CD1c-positive myeloid dendritic cell (primary cell): Measurements from ENCODE around the gene NECAB2.
A peak's percentile ranks its signal among the peaks of the same experiment; 100 is the strongest.

Source experiments
- DNase-seq: peaks from one replicate; pipeline ENCODE4 v3.0.0-alpha.2; 2016; ENCODE audit errors: extremely low spot score

Gene NECAB2

DNA sequence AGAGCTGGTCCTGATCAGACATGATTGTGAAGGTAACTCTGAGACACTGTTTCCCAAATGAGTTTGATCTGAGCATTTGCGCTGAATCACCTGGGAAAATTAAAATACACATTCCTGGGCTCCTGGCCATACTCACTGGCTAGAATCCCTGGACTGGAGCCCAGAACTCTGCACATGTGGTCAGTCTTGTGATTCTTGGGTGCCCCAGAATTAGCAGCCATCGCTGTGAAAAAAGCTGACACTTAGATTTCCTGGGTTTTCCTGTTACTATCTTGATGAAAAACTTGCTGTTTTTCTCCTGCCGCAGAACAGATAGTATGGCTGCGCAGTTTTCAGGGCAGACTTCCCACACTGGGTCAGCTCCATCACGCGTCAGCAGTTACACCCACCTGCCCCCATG is 24.6 kb downstream of the NECAB2 start:
- DNase-seq: no peak

DNA sequence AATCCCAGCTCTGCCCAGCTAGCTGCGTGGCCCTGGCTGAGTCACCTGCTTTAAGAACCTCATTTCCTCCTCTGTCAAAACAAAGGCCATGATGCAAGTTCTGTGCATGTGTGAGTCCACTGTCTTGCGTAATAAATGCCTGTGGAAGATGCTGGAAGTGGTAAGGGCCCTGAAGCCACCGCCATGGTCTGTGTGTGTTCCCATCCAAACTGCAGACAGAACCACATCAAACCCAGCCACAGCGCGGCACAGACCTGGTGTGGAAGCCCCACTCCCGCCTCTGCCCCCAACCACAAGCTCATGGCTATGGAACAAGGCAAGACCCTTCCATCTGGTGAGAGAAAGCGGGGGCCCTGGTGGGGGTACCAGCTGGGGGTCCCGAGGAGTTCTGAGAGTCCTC is 26.0 kb downstream of the NECAB2 start:
- peak; percentile 81 for DNase-seq

- no peak for DNase-seq
Measured at GRCh38 chr16:83994703-83995102, 26.7 kb downstream of the NECAB2 start.

- peak; percentile 3 for DNase-seq
Measured at GRCh38 chr16:83995754-83996153, 27.7 kb downstream of the NECAB2 start.

DNA sequence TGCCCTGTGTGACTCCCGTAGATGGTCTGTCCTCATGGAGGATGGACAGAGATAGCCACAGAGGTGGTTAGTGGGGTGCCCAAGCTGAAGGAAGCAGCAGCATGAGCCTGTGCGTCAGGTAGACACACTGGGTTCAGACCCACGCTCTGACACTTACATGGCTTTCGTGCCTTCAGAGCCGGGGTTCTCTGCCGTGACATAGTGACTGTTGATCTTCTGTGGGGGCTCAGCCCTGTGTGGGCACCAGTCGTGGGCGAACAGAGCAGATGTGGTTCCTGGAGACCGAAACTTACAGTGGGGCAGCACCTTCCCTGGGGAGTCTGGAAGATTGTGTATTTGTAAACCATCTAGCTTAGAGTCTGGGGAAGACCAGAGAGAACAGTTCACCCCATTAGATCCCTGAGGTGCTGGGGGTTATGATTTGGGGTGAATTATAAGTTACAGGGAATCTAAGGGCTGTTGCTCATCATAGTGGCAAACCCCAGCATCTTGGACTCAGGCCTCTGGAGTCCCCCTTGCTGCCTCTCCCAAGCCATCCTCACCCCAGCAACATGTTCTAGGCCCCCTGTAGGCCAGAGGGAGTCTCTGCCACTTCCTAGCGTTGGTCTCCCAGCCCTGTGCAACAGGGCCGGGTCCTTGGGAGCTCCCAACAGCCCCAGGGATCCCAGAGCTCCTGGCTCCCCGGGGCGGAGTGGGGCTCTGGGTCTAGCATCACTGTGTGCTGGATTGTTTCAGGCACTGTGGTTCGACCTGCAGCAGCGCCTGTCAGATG is 28.6 kb downstream of the NECAB2 start:
- no peak for DNase-seq

GRCh38 chr16:83998091-83998490 is 30.0 kb downstream of the NECAB2 start:
- no peak for DNase-seq

DNA sequence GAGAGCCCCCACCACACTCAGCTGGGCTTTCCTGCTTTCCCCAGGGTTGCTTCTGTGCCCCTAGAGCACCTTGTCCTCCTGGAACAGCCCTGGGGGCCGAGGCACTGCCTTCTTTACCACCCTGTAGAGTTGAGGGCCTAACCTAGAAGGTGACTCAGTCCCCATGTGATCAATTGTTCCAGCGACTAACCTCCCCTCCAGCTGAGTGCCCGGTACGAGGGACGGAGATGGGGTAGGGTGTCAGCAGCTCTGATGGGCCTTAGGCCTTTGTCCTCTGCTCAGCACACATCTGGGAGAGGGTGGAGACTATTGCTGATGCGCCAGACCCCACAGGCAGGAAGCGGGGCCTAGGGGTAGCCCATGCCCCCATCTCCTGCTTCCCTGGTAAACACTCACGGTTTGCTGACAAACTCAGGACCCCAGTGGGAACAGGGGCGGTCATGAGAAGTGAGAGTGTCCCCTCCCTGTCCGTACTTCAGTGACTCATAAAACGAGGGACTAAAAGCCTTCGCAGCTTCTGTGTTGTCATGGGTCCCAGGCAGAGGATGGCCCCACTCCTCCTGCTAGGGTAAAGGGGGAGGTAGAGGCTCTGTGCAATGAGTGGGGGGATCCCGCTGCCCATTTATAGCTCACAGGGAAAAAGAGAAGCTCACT is 33.1 kb downstream of the NECAB2 start:
- DNase-seq: no peak

DNA sequence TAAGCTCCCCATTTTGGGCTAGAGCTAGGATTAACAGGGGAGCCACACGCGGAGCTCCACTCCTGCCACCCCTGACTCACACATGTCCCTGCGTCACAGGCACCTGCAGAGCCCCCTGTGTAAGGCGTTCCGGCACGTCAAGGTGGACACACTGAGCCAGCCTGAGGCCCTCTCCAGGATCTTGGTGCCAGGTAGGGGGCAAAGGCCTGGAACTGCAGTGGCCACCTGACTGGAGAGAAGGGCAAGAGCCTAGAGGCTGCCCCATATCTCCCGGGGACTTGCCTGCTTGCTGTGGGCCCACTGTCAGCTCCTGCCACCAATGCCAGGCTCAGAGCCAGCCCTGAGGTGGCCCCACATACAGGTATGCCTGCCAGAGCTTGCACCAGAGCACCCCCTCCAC is 33.7 kb downstream of the NECAB2 start:
- DNase-seq: no peak

- no peak for DNase-seq
Measured at GRCh38 chr16:84003038-84003437, 35.0 kb downstream of the NECAB2 start.

DNA sequence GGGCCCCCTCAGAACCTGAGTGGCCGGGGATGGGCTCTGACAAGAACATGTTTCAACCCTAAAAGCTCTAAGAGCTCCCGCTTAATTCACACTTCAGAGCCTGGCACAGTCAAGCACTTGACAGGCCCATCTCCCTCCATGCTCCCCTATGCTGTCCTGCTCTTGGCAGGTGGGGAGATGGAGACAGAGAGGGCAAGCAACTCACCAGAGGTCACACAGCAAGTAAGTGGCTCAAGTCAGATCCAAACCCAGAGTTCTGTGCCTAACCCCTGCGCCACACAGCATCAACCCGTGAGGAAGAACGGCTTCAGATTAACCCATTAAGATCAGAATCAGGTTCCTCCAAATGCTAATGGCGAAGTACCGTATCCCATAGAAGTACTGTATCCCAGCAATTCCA is 36.4 kb downstream of the NECAB2 start:
- no peak for DNase-seq

DNA sequence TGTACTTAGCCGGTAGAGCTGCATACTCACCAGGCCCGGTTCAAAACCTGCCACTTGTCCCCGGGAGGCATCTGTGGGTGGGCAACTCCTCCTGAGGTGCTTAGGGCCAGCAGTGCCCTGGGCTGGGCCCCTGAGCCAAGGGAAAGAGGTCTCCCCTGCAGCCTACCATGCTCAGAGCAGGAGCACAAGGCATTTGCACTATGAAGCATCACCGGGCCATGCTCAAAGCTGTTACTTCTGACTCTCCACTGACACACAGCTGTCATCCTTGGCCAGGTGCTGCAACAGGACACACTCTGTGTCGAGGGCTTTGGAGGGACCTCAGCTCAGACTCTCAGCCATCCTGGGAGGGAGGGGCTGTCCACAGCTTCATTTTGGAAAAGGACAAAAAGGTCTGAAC is 37.3 kb downstream of the NECAB2 start:
- no peak for DNase-seq

DNA sequence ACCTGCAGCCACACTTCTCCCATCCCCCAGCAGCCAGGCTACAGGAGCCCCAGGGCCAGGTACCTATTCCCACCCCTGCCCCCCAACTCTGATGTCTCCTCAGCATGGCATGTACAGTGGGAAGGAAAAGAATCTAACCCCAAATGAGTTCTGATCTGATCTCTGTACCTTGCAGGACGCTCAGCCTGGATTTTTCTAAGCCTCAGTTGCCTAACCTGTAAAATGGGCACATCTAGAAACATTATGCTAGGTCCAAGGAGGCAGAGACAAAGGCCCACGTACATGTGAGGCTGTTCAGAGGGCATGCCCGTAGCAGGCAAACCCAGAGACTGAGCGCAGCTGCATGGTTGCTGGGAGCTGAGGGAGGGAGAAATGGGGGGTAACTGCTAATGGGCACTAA is 39.5 kb downstream of the NECAB2 start:
- no peak for DNase-seq

GRCh38 chr16:84007965-84008364 is 39.9 kb downstream of the NECAB2 start:
- DNase-seq: no peak

DNA sequence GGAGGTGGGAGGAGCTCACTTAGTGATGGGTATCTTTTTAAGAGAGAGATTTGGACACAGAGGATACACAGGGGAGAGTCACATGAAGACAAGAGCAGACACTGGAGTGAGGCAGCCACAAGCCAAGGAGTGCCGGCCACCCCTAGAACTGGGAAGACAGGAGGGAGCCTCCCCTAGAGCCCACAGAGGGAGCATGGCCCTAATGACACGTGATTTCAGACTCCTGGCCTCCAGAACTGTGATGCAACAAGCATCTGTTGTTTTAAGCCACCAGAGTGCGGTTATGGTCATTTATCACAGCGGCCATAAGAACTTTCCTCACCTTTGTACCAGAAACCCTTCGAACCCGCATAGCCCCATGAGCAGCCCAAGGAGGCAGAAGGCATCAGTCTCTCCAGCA is 41.2 kb downstream of the NECAB2 start:
- DNase-seq: no peak

DNA sequence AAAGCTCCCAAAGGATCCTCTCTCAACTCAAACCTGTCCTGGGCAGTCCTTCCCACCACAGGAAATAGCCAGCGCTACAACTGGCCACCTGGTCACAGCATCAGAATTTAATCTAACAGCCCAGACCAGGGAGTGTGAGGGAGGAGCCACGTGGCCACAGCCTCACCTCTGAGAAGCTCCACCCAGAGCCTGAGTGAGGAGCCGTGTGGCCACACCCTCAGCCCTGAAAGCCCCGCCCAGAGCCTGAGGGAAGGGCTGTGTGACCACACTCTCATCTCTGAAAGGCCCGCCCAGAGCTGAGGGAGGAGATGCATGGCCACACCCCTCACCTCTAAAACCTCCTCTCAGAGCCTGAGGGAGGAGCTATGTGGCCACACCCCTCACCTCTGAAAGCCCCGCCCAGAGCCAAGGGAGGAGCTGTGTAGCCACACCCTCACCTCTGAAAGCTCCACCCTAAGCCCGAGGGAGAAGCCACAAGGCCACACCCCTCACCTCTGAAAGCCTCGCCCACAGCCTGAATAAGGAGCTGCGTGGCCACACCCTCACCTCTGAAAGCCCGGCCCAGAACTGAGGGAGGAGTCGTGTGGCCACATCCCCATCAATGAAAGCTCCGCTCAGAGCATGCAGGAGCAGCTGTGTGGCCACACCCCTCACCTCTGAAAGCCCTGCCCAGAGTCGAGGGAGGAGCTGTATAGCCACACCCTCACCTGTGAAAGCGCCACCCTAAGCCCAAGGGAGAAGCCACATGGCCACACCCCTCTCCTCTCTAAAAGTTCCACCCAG is 45.9 kb downstream of the NECAB2 start:
- peak; percentile 75 for DNase-seq

DNA sequence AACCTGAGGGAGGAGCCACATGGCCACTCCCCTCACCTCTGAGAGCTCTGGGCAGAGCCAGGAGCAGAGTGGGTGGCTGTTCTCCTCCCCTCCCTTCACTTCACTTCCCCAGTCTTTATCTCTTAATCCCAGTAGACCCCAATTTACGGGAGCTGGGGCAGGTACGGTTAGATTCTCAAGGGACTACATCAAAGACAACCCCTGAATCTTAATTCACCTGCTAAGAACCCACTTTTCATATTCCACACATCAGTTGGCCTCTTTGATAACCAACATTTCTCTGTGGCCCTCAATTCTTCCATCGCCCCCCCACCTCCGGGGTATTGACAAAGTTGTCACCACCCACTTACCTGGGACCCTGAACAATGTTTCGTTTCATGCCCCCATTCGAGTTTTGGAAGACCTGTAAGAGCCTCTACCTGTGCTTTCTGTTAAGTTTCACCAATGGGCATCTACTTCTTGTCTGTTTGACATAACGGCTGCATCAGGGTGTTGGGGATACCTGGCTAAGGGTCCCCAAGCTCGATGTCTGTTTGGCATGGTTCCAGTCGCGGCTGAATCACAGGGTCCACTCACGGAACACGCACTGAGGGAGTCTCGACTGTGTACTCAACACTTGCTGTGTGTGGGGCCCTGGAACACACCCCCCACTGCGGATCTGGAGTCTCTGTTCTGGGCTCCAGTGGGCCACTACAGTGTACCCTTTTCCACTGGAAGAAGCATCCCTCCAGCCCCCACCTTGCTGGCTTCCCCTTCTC is 46.7 kb downstream of the NECAB2 start:
- no peak for DNase-seq

- DNase-seq: no peak
Measured at GRCh38 chr16:84015399-84015798, 47.4 kb downstream of the NECAB2 start.

DNA sequence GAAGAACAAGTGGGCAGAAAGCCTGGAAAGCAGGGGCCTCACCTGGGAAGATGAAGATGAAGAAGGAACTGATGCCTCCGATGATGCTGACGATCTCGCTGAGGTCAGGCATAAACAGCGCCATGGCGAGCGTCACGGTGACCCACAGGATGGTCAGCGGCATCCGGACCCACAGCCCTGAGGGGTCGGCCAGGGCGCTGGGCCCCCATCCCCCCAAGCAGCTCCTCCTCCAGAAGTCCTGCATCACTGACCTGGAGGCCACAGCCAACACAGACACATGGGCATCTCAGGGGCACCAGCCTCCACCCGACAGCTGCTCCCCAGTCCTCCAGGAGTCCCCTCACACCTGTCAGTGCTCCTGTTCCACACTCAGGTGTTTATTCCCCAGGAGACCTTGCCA is 48.4 kb downstream of the NECAB2 start:
- no peak for DNase-seq

DNA sequence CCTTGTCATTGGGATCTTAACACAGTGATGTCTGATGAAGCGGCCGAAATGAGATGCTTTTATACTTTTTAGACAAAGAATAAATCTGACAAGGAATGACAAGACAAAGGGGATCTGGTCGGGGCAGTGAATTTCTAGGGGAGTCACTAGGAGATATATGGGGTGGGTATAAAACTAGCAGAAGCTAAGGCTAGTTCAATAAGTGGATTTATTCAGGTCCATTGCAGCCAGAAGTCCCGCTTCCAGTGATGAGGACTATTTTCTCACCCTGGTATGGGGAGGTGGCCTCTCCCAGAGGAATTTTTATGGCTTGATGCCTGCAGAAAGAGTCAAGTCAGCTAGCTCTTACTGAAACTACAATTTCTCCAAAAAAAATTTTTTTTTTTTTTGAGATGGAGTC is 50.7 kb downstream of the NECAB2 start:
- DNase-seq: no peak

- no peak for DNase-seq
Measured at GRCh38 chr16:84020353-84020752, 52.3 kb downstream of the NECAB2 start.

DNA sequence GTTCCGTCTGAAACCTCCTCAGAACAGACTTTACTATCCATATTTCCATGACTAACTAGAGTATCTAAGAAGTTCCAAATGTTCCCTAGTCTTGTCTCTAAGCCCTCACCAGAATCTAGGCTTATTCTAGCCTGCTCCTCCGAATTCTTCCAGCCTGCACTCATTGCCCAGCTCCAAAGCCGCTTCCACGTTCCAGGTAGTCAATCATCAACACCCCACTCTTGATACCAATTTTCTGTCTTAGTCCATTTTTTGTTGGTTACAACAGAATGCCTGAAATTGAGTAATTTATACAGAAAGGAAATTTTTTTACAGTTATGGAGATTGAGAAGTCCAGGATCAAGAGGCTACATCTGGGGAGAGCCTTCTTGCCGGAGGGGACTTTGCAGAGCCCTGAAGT is 53.4 kb downstream of the NECAB2 start:
- DNase-seq: no peak

DNA sequence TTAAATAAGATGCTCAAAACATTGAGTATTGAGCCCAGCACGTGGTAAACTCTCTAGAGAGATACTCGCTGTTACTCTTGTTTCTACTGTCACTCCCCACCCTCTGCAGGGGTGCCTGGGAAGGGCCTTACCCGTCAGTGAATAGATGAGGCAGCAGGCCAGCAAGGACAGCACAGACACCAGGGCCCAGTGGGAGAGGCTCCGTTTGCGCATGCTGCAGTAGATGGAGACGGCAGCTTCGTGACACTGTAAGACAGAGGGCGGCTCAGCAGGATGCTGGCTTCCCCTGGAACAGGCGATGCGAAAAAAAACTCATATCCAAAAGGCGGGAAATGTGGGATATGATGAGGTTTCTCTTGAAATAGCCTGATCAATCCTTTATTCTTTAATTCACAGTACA is 54.6 kb downstream of the NECAB2 start:
- no peak for DNase-seq
